ENCODE results near the gene RPLP2.

RPLP2 gene

DNA sequence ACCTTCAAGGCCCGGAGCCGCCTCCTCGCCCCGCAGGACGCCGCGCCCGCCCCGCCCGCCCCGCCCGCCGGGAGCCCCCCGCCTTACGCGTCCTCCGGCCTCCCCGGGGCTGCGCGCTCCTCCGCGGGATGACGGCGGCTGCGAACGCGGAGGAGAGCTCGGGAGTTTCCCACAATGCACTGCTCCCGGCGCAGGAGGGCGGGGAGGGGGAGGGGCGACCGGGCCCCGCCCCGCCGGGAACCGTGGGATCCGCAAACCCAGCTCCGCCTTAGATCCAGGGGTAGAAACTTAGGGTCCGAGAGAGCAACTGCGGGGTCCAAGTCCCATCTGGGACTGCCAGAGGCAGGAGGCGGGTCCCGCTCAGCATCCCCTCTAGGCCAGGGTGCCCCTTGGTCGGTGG lies 19.8 kb upstream of the RPLP2 start, which contains the start of gene CEND1:
Gene CEND1 (minus strand): TSS at position 148 of the 400 bp plus-strand sequence. CDS start 1,514 bp downstream, outside the sequence.
- Histone ChIP-seq H3K36me3 (ENCODE audit: insufficient read depth, low read length) (peaks cover 29% of the 10 kb centered on the region), H3K27ac (ENCODE audit: low read length) (no peak within 1 kb of the TSS), H2AFZ (ENCODE audit: low read depth, low read length) (no peak within 1 kb of the TSS), H3K4me1 (ENCODE audit: insufficient read depth, low read length) (peaks cover 3% of the 10 kb centered on the region), H3K9ac (ENCODE audit: low read depth, low read length) (no peak within 1 kb of the TSS), H3K9me3 (ENCODE audit: insufficient read depth, low read length, severe bottlenecking) (no peaks in the 10 kb centered on the region), H3K4me2 (ENCODE audit: insufficient read depth, low read length) (no peak within 1 kb of the TSS), H4K20me1 (ENCODE audit: insufficient read depth, low read length) (peaks cover 25% of the 10 kb centered on the region), H3K27me3 (ENCODE audit: insufficient read depth, low read length, poor library complexity) (no peaks in the 10 kb centered on the region), H3K4me3 (ENCODE audit: low read depth in 1 of 2, low read length in 2 of 2) (no peak within 1 kb of the TSS), H3K79me2 (ENCODE audit: insufficient read depth, low read length) (no peaks in the 10 kb centered on the region)
- DNase-seq = no peak
- TF ChIP-seq, protein P1, sequence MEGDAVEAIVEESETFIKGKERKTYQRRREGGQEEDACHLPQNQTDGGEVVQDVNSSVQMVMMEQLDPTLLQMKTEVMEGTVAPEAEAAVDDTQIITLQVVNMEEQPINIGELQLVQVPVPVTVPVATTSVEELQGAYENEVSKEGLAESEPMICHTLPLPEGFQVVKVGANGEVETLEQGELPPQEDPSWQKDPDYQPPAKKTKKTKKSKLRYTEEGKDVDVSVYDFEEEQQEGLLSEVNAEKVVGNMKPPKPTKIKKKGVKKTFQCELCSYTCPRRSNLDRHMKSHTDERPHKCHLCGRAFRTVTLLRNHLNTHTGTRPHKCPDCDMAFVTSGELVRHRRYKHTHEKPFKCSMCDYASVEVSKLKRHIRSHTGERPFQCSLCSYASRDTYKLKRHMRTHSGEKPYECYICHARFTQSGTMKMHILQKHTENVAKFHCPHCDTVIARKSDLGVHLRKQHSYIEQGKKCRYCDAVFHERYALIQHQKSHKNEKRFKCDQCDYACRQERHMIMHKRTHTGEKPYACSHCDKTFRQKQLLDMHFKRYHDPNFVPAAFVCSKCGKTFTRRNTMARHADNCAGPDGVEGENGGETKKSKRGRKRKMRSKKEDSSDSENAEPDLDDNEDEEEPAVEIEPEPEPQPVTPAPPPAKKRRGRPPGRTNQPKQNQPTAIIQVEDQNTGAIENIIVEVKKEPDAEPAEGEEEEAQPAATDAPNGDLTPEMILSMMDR (IDR thresholded peaks at IDR 0.05; ENCODE audit: borderline replicate concordance, extremely low read depth, low read length, poor library complexity, severe bottlenecking) = no peak
- TF ChIP-seq EZH2 (IDR thresholded peaks at IDR 0.05; ENCODE audit: borderline replicate concordance, low read depth, low read length, severe bottlenecking) = no peak
- no peak for ATAC-seq (ENCODE audit: insufficient read depth, low read depth)

DNA sequence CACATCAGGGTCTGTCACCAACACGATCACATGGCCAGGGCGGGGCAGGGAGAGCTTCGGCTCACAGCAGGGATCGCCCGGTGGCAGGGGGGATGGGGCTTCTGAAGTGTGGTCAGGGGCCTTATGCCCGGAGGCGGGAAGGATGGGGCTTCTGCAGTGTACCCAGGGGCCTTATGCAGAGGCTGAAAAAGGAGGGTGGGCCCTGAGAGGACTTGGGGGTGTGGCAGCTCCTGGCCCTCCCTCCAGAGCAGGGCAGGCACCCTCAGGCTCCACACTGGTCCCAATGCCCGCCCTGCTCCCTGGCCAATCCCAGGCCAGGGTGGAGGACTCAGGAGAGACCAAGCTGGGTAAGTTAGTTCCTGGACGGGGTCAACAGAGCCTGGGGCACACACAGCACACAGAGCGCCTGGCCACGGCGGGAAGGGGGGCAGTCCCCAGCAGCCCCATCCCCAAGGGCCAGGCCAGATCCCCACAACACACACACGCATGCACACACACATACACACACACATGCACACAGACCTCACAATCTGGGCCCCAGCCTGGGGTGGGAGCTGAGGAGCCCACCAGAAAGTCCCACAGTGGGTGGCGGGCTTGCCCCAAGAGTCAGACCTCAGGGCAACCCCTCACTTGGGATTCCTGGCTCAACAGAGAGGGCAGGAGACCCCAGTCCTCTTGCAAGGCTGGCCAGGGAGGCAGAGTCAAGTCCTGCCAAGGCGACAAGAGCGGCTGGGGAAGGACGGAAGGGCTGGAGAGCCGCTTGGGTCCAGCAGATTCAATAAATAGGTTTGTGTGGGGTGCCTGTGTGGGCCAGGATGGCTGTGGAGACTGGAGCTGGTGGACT lies 18.8 kb upstream of the RPLP2 start:
- Histone ChIP-seq H3K9me3 (ENCODE audit: insufficient read depth, low read length, severe bottlenecking) (no peaks in the 10 kb centered on the region), H3K4me3 (ENCODE audit: low read depth in 1 of 2, low read length in 2 of 2) (no peak overlapping the region), H3K36me3 (ENCODE audit: insufficient read depth, low read length) (peaks cover 29% of the 10 kb centered on the region), H3K4me2 (ENCODE audit: insufficient read depth, low read length) (no peak overlapping the region), H3K79me2 (ENCODE audit: insufficient read depth, low read length) (peaks cover 7% of the 10 kb centered on the region), H3K4me1 (ENCODE audit: insufficient read depth, low read length) (peaks cover 13% of the 10 kb centered on the region), H2AFZ (ENCODE audit: low read depth, low read length) (no peak overlapping the region), H4K20me1 (ENCODE audit: insufficient read depth, low read length) (peaks cover 33% of the 10 kb centered on the region), H3K9ac (ENCODE audit: low read depth, low read length) (no peak overlapping the region), H3K27me3 (ENCODE audit: insufficient read depth, low read length, poor library complexity) (no peaks in the 10 kb centered on the region), H3K27ac (ENCODE audit: low read length) (no peak overlapping the region)
- ATAC-seq (ENCODE audit: insufficient read depth, low read depth) (0 out of 3 replicates have a peak, but pooled peaks have one; percentile 10), DNase-seq (no peak)
- no peak for TF ChIP-seq EZH2 (IDR thresholded peaks at IDR 0.05; ENCODE audit: borderline replicate concordance, low read depth, low read length, severe bottlenecking)
- TF ChIP-seq, protein P1 (IDR thresholded peaks at IDR 0.05; ENCODE audit: borderline replicate concordance, extremely low read depth, low read length, poor library complexity, severe bottlenecking) = no peak

DNA sequence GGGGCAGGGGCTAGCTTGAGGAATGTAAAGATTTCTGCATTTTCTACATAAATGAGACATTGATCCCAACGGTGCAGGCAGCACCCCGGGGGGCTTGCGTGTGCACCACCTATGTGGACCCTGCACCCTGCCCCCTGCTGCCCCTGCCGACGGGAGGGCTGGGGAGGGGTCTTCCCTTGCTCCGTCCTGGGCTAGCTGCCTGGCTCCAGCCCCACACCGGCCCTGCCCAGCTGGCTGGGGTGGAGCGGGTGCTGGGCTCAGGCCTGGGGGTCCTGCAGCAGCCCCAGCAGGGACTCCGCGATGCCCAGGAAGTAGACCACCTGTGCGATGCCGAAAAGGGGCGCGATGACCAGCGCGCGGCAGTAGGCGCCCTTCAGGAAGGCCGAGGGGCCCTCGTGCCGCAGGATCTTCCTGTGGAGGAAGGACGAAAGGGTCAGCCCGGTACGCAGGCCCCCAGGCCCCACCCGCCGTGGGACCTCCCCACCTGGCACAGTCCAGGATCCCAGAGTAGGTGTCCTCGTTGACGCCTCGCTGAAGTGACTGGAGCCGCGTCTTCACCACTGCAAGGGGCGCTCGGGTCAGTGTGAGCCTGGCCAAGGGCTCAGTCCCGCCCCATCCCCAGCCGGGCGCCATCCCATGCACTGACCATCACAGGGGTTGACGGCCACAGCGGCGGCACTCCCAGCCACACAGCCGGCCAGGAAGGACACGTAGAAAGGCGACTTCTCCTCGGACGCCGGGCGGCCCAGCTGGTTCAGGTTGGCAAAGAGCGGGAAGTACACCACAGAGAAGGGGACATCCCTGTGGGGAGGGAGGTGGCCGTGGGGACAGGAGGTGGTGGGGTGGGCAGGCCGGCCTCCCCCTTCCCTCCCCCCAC lies 17.9 kb upstream of the RPLP2 start:
- ATAC-seq (ENCODE audit: insufficient read depth, low read depth) (no peak), DNase-seq (no peak)
- no peak overlapping the region for H3K9ac ChIP-seq (ENCODE audit: low read depth, low read length)
- peaks cover 22% of the 10 kb centered on the region for H3K4me1 ChIP-seq (ENCODE audit: insufficient read depth, low read length)
- TF ChIP-seq EZH2 (IDR thresholded peaks at IDR 0.05; ENCODE audit: borderline replicate concordance, low read depth, low read length, severe bottlenecking) = no peak
- TF ChIP-seq, protein P1 (IDR thresholded peaks at IDR 0.05; ENCODE audit: borderline replicate concordance, extremely low read depth, low read length, poor library complexity, severe bottlenecking) = no peak
- H3K4me3 ChIP-seq (ENCODE audit: low read depth in 1 of 2, low read length in 2 of 2) = no peak overlapping the region
- peaks cover 29% of the 10 kb centered on the region for H3K36me3 ChIP-seq (ENCODE audit: insufficient read depth, low read length)
- no peaks in the 10 kb centered on the region for H3K9me3 ChIP-seq (ENCODE audit: insufficient read depth, low read length, severe bottlenecking)
- no peaks in the 10 kb centered on the region for H3K27me3 ChIP-seq (ENCODE audit: insufficient read depth, low read length, poor library complexity)
- no peak overlapping the region for H3K27ac ChIP-seq (ENCODE audit: low read length)
- H3K4me2 ChIP-seq (ENCODE audit: insufficient read depth, low read length) = no peak overlapping the region
- H2AFZ ChIP-seq (ENCODE audit: low read depth, low read length) = no peak overlapping the region
- peaks cover 37% of the 10 kb centered on the region for H4K20me1 ChIP-seq (ENCODE audit: insufficient read depth, low read length)
- peaks cover 16% of the 10 kb centered on the region for H3K79me2 ChIP-seq (ENCODE audit: insufficient read depth, low read length)

All from DND-41 (cell line).